ENCODE measurements around the gene TFCP2L1. TPM values are rescaled to one million over a fixed set of nuclear protein-coding genes. Genes with fewer than 3 reads are reported as not detected.

Gene TFCP2L1
- total RNA-seq, 1 donor from 2014 or later = 0.54 TPM

DNA sequence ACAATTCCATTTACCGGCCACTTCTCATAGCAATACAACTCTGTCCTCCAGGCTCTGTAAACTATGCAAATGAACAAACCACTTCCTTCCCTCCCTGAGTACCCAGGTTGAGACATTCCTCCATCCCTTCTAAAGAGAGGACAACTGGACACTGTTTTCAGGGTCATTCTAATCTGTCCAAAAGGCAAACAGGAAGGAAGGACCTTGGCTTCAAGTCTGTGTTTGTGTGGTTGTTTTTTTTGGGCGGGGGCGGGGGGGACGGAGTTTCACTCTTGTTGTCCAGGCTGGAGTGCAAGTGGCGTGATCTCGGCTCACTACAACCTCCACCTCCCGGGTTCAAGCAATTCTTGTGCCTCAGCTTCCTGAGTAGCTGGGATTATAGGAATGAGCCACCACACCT, 3.3 kb downstream of the TFCP2L1 start:
- Mint-ChIP-seq H3K27ac (no peak overlapping the region), H3K4me1 (peaks cover 6% of the 10 kb centered on the region), H3K4me3 (no peak overlapping the region), H3K27me3 (ENCODE audit: low read depth) (peaks cover 65% of the 10 kb centered on the region), H3K36me3 (no peaks in the 10 kb centered on the region), H3K9me3 (no peaks in the 10 kb centered on the region)
- no peak for DNase-seq (ENCODE audit: low spot score in 2 of 2, unreplicated experiment in 2 of 2)
- TF ChIP-seq CTCF (IDR thresholded peaks at IDR 0.05; ENCODE audit: unreplicated experiment) = no peak

DNA sequence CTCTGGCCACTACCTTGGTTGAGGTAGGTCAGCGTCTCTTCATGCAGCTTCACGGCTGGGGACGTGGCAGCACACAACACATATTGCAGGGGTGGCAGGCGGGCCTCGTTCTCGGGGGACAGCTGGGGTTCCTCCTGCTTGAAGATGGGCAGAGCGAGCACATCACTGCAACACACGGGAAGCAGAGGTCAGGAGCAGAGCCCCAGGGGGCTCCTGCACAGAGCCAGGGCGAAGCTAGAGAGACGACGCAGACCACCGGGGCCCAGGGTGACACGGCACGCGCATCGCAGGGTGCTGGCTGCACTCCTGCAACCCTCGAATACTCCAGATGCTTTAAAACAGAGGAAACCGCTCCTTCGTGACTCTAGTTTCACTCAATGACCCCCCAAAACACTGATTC, 3.9 kb downstream of the TFCP2L1 start:
- Mint-ChIP-seq H3K9me3 (no peaks in the 10 kb centered on the region), H3K4me1 (peaks cover 6% of the 10 kb centered on the region), H3K4me3 (no peak overlapping the region), H3K36me3 (no peaks in the 10 kb centered on the region), H3K27me3 (ENCODE audit: low read depth) (peaks cover 60% of the 10 kb centered on the region), H3K27ac (no peak overlapping the region)
- no peak for DNase-seq (ENCODE audit: low spot score in 2 of 2, unreplicated experiment in 2 of 2)
- no peak for TF ChIP-seq CTCF (IDR thresholded peaks at IDR 0.05; ENCODE audit: unreplicated experiment)

DNA sequence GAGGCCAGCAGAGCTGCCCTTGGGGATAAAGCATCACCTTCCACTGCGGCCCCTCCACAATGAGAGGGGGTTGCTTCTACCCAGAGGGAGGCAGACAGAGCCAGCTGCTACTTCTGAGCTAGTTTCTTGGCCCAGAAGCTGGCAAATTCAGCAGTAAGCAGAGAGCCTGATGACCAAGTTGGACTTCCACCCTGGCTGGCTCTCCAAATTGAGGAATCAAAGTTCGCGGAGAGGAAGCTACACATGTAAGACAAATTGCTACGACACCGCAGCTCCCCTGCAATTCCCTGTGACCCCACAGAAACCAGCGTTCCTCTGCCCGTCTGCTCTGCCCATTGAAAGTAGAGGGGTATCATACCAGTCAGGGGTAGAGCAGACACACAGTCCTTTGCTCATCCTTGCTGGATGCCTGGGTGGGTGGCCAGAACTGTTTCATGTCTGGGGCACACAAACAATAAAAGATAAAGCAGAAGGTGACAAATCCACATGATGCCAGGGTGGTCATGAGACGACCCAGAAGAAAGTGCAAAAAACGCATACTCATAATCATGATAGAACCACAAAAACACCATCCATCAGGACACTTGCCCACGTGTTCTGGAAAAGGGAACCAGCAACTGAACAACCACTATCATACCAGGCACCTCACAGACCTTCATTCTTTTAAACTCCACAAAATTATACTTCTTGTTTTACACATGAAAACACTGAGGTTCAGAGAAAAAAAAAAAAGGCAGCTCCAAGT, 5.4 kb downstream of the TFCP2L1 start:
- Mint-ChIP-seq H3K27me3 (ENCODE audit: low read depth) (peaks cover 51% of the 10 kb centered on the region), H3K9me3 (no peaks in the 10 kb centered on the region), H3K27ac (no peak overlapping the region), H3K4me1 (peaks cover 4% of the 10 kb centered on the region), H3K4me3 (no peak overlapping the region), H3K36me3 (no peaks in the 10 kb centered on the region)
- DNase-seq (ENCODE audit: low spot score in 2 of 2, unreplicated experiment in 2 of 2) = no peak
- no peak for TF ChIP-seq CTCF (IDR thresholded peaks at IDR 0.05; ENCODE audit: unreplicated experiment)

DNA sequence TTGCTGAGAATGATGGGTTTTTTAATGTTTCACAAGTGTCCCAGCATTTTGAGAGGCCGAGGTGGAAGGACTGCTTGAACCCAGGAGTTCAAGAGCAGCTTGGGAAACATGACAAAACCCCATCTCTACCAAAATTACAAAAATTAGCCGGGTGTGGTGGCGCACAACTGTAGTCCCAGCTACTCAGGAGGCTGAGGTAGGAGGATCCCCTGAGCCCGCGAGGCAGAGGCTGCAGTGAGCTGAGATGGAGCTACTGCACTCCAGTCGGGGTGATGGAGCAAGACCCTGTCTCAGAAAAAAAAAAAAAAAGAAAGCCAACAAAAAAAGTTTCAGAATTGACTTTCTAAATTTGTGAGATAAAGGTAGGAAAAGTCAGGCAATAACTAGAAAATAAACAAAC, 8.7 kb downstream of the TFCP2L1 start:
- Mint-ChIP-seq H3K9me3 (no peaks in the 10 kb centered on the region), H3K4me3 (no peak overlapping the region), H3K4me1 (peaks cover 20% of the 10 kb centered on the region), H3K27ac (no peak overlapping the region), H3K27me3 (ENCODE audit: low read depth) (peaks cover 20% of the 10 kb centered on the region), H3K36me3 (no peaks in the 10 kb centered on the region)
- no peak for TF ChIP-seq CTCF (IDR thresholded peaks at IDR 0.05; ENCODE audit: unreplicated experiment)
- DNase-seq (ENCODE audit: low spot score in 2 of 2, unreplicated experiment in 2 of 2) = no peak

- H3K4me3 Mint-ChIP-seq = no peak overlapping the region
- no peak for TF ChIP-seq CTCF (IDR thresholded peaks at IDR 0.05; ENCODE audit: unreplicated experiment)
- no peak for DNase-seq (ENCODE audit: low spot score in 2 of 2, unreplicated experiment in 2 of 2)
- H3K36me3 Mint-ChIP-seq = no peaks in the 10 kb centered on the region
- H3K27me3 Mint-ChIP-seq (ENCODE audit: low read depth) = no peaks in the 10 kb centered on the region
- H3K4me1 Mint-ChIP-seq = peaks cover 22% of the 10 kb centered on the region
- H3K9me3 Mint-ChIP-seq = no peaks in the 10 kb centered on the region
- peak overlapping the region; percentile 2 for H3K27ac Mint-ChIP-seq
Measured at GRCh38 chr2:121273116-121273515, 11.9 kb downstream of the TFCP2L1 start.

Data from mesothelial cell of epicardium (in vitro differentiated cells).